IPS-15b (cell line): ENCODE data around the gene NDUFS6.
A peak's percentile ranks its signal among the peaks of the same experiment; 100 is the strongest.

Source experiments
- H3K27me3 ChIP-seq: one replicate; pipeline ENCODE4 v1.6.1; 2013; ENCODE audit warnings: low read length; ENCODE audit not compliant: control insufficient read depth, insufficient read depth
- H3K36me3 ChIP-seq: one replicate; pipeline ENCODE4 v1.6.1; 2013; ENCODE audit warnings: low read length; ENCODE audit not compliant: control insufficient read depth, insufficient read depth
- H3K4me1 ChIP-seq: one replicate; pipeline ENCODE4 v1.6.1; 2013; ENCODE audit warnings: mild to moderate bottlenecking, low read length; ENCODE audit not compliant: control insufficient read depth, insufficient read depth
- H3K4me3 ChIP-seq: one replicate; pipeline ENCODE4 v1.5.1; 2013; ENCODE audit warnings: low read depth, low read length
- H3K9ac ChIP-seq: one replicate; pipeline ENCODE4 v1.6.1; 2013; ENCODE audit warnings: low read depth, mild to moderate bottlenecking, low read length
- H3K9me3 ChIP-seq: one replicate; pipeline ENCODE4 v1.6.1; 2013; ENCODE audit warnings: mild to moderate bottlenecking, low read length; ENCODE audit not compliant: control insufficient read depth, insufficient read depth

Gene NDUFS6

GRCh38 chr5:1826235-1826980 is 25.2 kb downstream of the NDUFS6 start:
- H3K9ac ChIP-seq, result no peak overlapping the region
- H3K4me3 ChIP-seq, result no peak overlapping the region
- no peaks in the 10 kb centered on the region for H3K27me3 ChIP-seq
- H3K4me1 ChIP-seq, result no peaks in the 10 kb centered on the region
- H3K36me3 ChIP-seq, result peaks cover 8% of the 10 kb centered on the region
- no peaks in the 10 kb centered on the region for H3K9me3 ChIP-seq

- H3K9me3 ChIP-seq, result no peaks in the 10 kb centered on the region
- H3K9ac ChIP-seq, result no peak overlapping the region
- H3K27me3 ChIP-seq, result no peaks in the 10 kb centered on the region
- peaks cover 2% of the 10 kb centered on the region for H3K36me3 ChIP-seq
- no peaks in the 10 kb centered on the region for H3K4me1 ChIP-seq
- H3K4me3 ChIP-seq, result peak overlapping the region; percentile 33
These were observed 26.0 kb downstream of the NDUFS6 start for GRCh38 chr5:1827025-1827885.

DNA sequence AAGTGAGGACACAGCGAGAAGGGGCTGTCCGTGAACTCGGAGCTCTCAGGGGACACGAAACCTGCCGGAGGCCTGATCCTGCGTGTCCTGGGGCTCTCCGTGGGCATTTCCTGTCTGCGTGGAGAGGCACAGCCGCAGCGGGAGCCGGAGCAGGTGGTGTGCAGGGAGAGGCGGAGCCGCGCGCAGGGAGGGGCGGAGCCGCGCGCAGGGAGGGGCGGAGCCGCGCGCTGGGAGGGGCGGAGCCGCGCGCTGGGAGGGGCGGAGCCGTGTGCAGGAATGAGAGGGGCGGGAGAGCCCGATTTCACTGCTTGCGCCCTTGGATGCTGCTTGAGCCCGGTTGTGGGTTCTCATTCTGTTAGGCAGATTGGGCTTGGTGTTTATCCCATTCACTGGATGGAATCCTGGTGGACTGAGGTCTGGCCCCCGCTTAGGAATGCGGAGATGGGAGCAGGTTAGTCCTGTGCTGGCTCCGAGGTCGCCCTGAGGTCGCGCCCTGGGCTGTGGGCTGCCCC is 26.7 kb downstream of the NDUFS6 start:
- Histone ChIP-seq H3K27me3 (no peaks in the 10 kb centered on the region), H3K4me1 (no peaks in the 10 kb centered on the region), H3K4me3 (peak overlapping the region; percentile 33), H3K36me3 (peaks cover 2% of the 10 kb centered on the region), H3K9me3 (no peaks in the 10 kb centered on the region), H3K9ac (no peak overlapping the region)

- no peak overlapping the region for H3K4me3 ChIP-seq
- H3K27me3 ChIP-seq, result no peaks in the 10 kb centered on the region
- no peak overlapping the region for H3K9ac ChIP-seq
- peaks cover 5% of the 10 kb centered on the region for H3K4me1 ChIP-seq
- no peaks in the 10 kb centered on the region for H3K36me3 ChIP-seq
- H3K9me3 ChIP-seq, result no peaks in the 10 kb centered on the region
These were observed 29.5 kb downstream of the NDUFS6 start for GRCh38 chr5:1830571-1831228.

DNA sequence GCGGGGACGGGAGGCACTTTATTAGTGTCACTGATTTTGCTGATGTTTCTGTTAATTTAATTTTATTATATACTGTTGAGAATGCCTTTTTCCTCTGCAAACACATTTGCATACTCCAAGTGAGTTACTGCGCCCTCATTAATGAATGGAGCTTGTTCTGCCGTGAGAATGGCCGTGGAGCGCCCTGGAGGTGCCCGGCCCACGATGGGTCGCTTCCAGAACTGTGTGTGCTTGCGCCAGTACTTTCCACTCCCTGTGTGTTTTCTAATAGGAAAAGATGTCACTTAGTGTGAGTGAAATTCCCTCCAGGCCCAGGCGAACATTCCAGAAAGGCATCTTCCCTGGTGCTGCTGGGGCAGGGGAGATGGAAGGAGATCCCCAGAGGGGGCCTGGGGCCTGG is 30.1 kb downstream of the NDUFS6 start:
- H3K36me3 ChIP-seq, result no peaks in the 10 kb centered on the region
- no peak overlapping the region for H3K4me3 ChIP-seq
- no peaks in the 10 kb centered on the region for H3K9me3 ChIP-seq
- no peak overlapping the region for H3K9ac ChIP-seq
- no peaks in the 10 kb centered on the region for H3K27me3 ChIP-seq
- H3K4me1 ChIP-seq, result peaks cover 5% of the 10 kb centered on the region

GRCh38 chr5:1831677-1832313 is 30.6 kb downstream of the NDUFS6 start:
- Histone ChIP-seq H3K27me3 (no peaks in the 10 kb centered on the region), H3K4me1 (peaks cover 5% of the 10 kb centered on the region), H3K9me3 (no peaks in the 10 kb centered on the region), H3K9ac (no peak overlapping the region), H3K4me3 (no peak overlapping the region), H3K36me3 (no peaks in the 10 kb centered on the region)

- H3K36me3 ChIP-seq, result no peaks in the 10 kb centered on the region
- no peaks in the 10 kb centered on the region for H3K9me3 ChIP-seq
- H3K9ac ChIP-seq, result no peak overlapping the region
- no peaks in the 10 kb centered on the region for H3K27me3 ChIP-seq
- peaks cover 5% of the 10 kb centered on the region for H3K4me1 ChIP-seq
- H3K4me3 ChIP-seq, result no peak overlapping the region
These were observed 31.5 kb downstream of the NDUFS6 start for GRCh38 chr5:1832511-1833250.

DNA sequence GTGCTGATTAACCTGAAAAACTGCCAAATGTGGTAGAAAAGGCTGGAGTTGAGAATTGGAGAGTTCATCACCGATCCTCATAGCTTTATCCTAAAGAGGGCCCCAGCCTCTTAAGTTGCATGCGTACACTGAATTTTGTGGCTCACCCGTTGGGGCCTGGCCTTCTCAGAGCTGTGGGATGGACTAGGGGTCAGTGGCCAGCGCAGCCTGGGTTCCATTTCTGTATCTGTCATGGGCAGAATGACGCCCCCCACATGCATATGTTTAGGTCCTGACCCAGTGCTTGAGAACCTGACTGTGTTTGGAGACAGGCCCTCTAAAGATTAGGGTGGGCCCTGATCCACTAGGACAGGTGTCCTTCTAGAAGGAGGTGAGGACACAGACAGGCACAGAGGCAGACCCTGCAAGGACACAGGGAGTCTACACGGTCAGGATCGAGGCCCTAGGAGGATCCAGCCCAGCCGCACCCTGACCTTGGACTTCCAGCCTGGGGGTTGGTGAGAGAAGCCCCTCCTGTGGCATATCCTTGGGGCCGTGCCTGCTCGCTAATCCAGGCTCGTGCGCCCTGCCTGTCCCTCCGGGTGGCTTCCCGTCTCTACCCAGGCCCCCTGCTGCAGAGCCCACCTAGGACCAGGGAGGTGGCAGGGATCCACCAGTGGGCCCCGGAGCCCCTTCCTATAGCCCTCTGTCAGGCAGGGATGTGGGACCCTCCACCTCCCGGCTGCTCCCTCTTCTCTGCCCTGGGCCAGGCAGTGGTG is 32.2 kb downstream of the NDUFS6 start:
- no peaks in the 10 kb centered on the region for H3K9me3 ChIP-seq
- no peaks in the 10 kb centered on the region for H3K27me3 ChIP-seq
- no peaks in the 10 kb centered on the region for H3K36me3 ChIP-seq
- peaks cover 5% of the 10 kb centered on the region for H3K4me1 ChIP-seq
- H3K4me3 ChIP-seq, result no peak overlapping the region
- no peak overlapping the region for H3K9ac ChIP-seq

- Histone ChIP-seq H3K27me3 (no peaks in the 10 kb centered on the region), H3K9me3 (no peaks in the 10 kb centered on the region), H3K36me3 (no peaks in the 10 kb centered on the region), H3K4me1 (peaks cover 5% of the 10 kb centered on the region), H3K4me3 (no peak overlapping the region), H3K9ac (no peak overlapping the region)
These were observed 32.9 kb downstream of the NDUFS6 start for GRCh38 chr5:1834022-1834551.

GRCh38 chr5:1834721-1835429 is 33.7 kb downstream of the NDUFS6 start:
- no peaks in the 10 kb centered on the region for H3K36me3 ChIP-seq
- H3K27me3 ChIP-seq, result no peaks in the 10 kb centered on the region
- H3K9ac ChIP-seq, result no peak overlapping the region
- no peak overlapping the region for H3K4me3 ChIP-seq
- no peaks in the 10 kb centered on the region for H3K9me3 ChIP-seq
- H3K4me1 ChIP-seq, result peaks cover 5% of the 10 kb centered on the region
